Measurements from ENCODE around the gene ALG2.

The ALG2 gene

GRCh38 chr9:99221621-99222415 lies at the start of gene ALG2, which contains the start of gene SEC61B:
TSS of gene ALG2 (minus strand) at chr9:99221942. CDS start at chr9:99221894, 48 bp downstream.
TSS of gene SEC61B (plus strand) at chr9:99222282. CDS start at chr9:99222364, 82 bp downstream.
- peak; percentile 92 for DNase-seq (ENCODE audit: low spot score)

- DNase-seq (ENCODE audit: low spot score): no peak
These were observed 48.7 kb upstream of the ALG2 start for GRCh38 chr9:99270491-99270890.

- no peak for DNase-seq (ENCODE audit: low spot score)
These were observed 47.7 kb upstream of the ALG2 start for GRCh38 chr9:99269416-99269815.

GRCh38 chr9:99266255-99267023 lies 44.7 kb upstream of the ALG2 start:
- peak; percentile 77 for DNase-seq (ENCODE audit: low spot score)

GRCh38 chr9:99265691-99266090 lies 43.9 kb upstream of the ALG2 start:
- no peak for DNase-seq (ENCODE audit: low spot score)

GRCh38 chr9:99264070-99264680 lies 42.4 kb upstream of the ALG2 start:
- DNase-seq (ENCODE audit: low spot score): no peak

GRCh38 chr9:99262949-99263418 lies 41.2 kb upstream of the ALG2 start:
- no peak for DNase-seq (ENCODE audit: low spot score)

- DNase-seq (ENCODE audit: low spot score): no peak
These were observed 40.2 kb upstream of the ALG2 start for GRCh38 chr9:99261923-99262322.

- DNase-seq (ENCODE audit: low spot score): peak; percentile 90
These were observed 37.6 kb upstream of the ALG2 start for GRCh38 chr9:99259231-99259918.

- DNase-seq (ENCODE audit: low spot score): no peak
These were observed 36.1 kb upstream of the ALG2 start for GRCh38 chr9:99257723-99258389.

- no peak for DNase-seq (ENCODE audit: low spot score)
These were observed 33.9 kb upstream of the ALG2 start for GRCh38 chr9:99255651-99256050.

GRCh38 chr9:99253772-99254431 lies 32.2 kb upstream of the ALG2 start:
- peak; percentile 87 for DNase-seq (ENCODE audit: low spot score)

- no peak for DNase-seq (ENCODE audit: low spot score)
These were observed 31.4 kb upstream of the ALG2 start for GRCh38 chr9:99253134-99253533.

- no peak for DNase-seq (ENCODE audit: low spot score)
These were observed 29.4 kb upstream of the ALG2 start for GRCh38 chr9:99251157-99251556.

GRCh38 chr9:99249619-99250018 lies 27.9 kb upstream of the ALG2 start:
- DNase-seq (ENCODE audit: low spot score): no peak

- DNase-seq (ENCODE audit: low spot score): no peak
These were observed 22.9 kb upstream of the ALG2 start for GRCh38 chr9:99244344-99245260.

GRCh38 chr9:99241106-99241505 lies 19.4 kb upstream of the ALG2 start:
- peak; percentile 51 for DNase-seq (ENCODE audit: low spot score)

GRCh38 chr9:99239341-99240060 lies 17.8 kb upstream of the ALG2 start:
- DNase-seq (ENCODE audit: low spot score): no peak

GRCh38 chr9:99238331-99238730 lies 16.6 kb upstream of the ALG2 start:
- DNase-seq (ENCODE audit: low spot score): no peak

All from pons (tissue), 1 donor.